Psoas muscle (tissue), 8 donors: Measurements from ENCODE around the gene ODC1. TPM values are rescaled to one million over a fixed set of nuclear protein-coding genes. Genes with fewer than 3 reads are reported as not detected.

Experiments used
- ATAC-seq, 4 donors: fragments of 200-7000 bp; cut with Tn5 transposase; one replicate each; pipeline ENCODE4 v1.9.1; 2020; ENCODE audit warnings: moderate library complexity in 3 of 4, mild to moderate bottlenecking in 2 of 4
- DNase-seq, 2 donors: peaks; one replicate each; pipeline ENCODE4 v3.0.0-alpha.2; 2020
- H3K27ac ChIP-seq: fragments of 200-600 bp; one replicate; pipeline ENCODE4 v1.8.0; 2022
- H3K27me3 ChIP-seq, 3 donors: fragments of 200-600 bp in 1 of 3; one replicate each; pipeline versions ENCODE4 v1.6.1 to v1.8.0; 2013 to 2022; ENCODE audit warnings: low read length in 2 of 3, mild to moderate bottlenecking in 2 of 3, moderate library complexity in 1 of 3; ENCODE audit not compliant: insufficient read depth in 3 of 3
- H3K36me3 ChIP-seq, 2 donors: fragments of 200-600 bp in 1 of 2; one replicate each; pipeline versions ENCODE4 v1.6.1 to v1.8.0; 2013 to 2022; ENCODE audit warnings: low read depth in 1 of 2, mild to moderate bottlenecking in 1 of 2, moderate library complexity in 1 of 2; ENCODE audit not compliant: insufficient read depth in 1 of 2
- H3K4me1 ChIP-seq: fragments of 200-600 bp; one replicate; pipeline ENCODE4 v1.8.0; 2022
- H3K4me3 ChIP-seq: fragments of 200-600 bp; one replicate; pipeline ENCODE4 v1.8.0; 2022; ENCODE audit warnings: mild to moderate bottlenecking
- H3K9me3 ChIP-seq: fragments of 200-600 bp; one replicate; pipeline ENCODE4 v1.8.0; 2022
- CTCF ChIP-seq: fragments of 200-600 bp; IDR thresholded peaks from one replicate; pipeline ENCODE4 v1.8.0; 2022; ENCODE audit warnings: antibody characterized with exemption
- WGBS, 3 donors: extraction: QIAGEN DNeasy Blood & Tissue Kit; methylation state at CpG; one replicate each; pipeline versions ENCODE4 v1.1.6 to v1.1.7; 2013; 5-methylcytosine and 5-hydroxymethylcytosine counted together
- intact Hi-C, 2 donors: fragments of 100-400 bp; cut with DNase I; formaldehyde crosslinking; loops; one replicate each; pipeline versions ENCODE4 v1.11.0 to v1.14.2; 2022
- polyA plus RNA-seq, 3 donors: library from polyadenylated mRNA; stranded (reverse); fragments of 200-250 nt; gene quantifications; one replicate each; pipeline ENCODE4 v1.2.3, GENCODE V29; 2013
- total RNA-seq, 4 donors: library from RNA; stranded (reverse); fragmentation: NEBNext Ultra II Directional in 2 of 4; extraction: Animal tissue kit (Norgen Biotek cat#: 25700) in 2 of 4; gene quantifications; one replicate each; pipeline versions ENCODE4 v1.2.1 to v1.2.4, GENCODE V29; 2021 to 2023
- donor health status: healthy with polysubstance abuse.
- donor health status: DM: no; HTN: no; CAD: no; lungs with moderate emphysema.
- donor health status: Bipolar disorder and iron deficiency.
- donor health status: healthy.
- donor health status: DM: yes; HTN: yes; CAD: no.
- donor health status: DM: no; HTN: no; CAD: no.
- donor health status: DM: no; HTN: no; CAD: no.
- donor health status: DM: yes; HTN: yes; CAD: no.

Gene ODC1
- total and polyA plus RNA-seq, 7 donors: 56.8 to 226 (median 106) TPM

GRCh38 chr2:10439185-10439879 lies 8.8 kb downstream of the ODC1 start:
- WGBS, 3 donors: 59 to 62% (median 59%) methylated on average over 11 of the region's 11 CpGs
- Histone ChIP-seq H3K4me1 (no peaks in the 10 kb centered on the region), H3K36me3 (peaks cover 3 to 53% of the 10 kb centered on the region in 2 donors), H3K27ac (peak overlapping the region; percentile 39), H3K27me3 (no peaks in the 10 kb centered on the region), H3K9me3 (no peaks in the 10 kb centered on the region), H3K4me3 (no peak overlapping the region)
- intact Hi-C loops: loop anchor here (5.0 to 10.0 kb wide), 2 partner anchors 367 to 455 kb away; no protein-coding TSS in a partner anchor
- DNase-seq: no peak
- ATAC-seq: peak in 2 of 4 donors; percentile 11 to 18
- TF ChIP-seq CTCF: no peak

- Histone ChIP-seq H3K4me3 (no peak overlapping the region), H3K4me1 (no peaks in the 10 kb centered on the region), H3K27ac (peak overlapping the region; percentile 39), H3K36me3 (peaks cover 2 to 46% of the 10 kb centered on the region in 2 donors), H3K9me3 (no peaks in the 10 kb centered on the region), H3K27me3 (no peaks in the 10 kb centered on the region)
- 49 to 68% (median 53%) methylated on average over 14 of the region's 14 CpGs for WGBS, 3 donors
- intact Hi-C loops: loop anchor here (5.0 to 10.0 kb wide), 2 partner anchors 366 to 454 kb away; no protein-coding TSS in a partner anchor
- no peak for TF ChIP-seq CTCF
- DNase-seq (peak in 1 of 2 donors; percentile 71), ATAC-seq (peak; percentile 57 to 76 (median 69))
These were observed 9.4 kb downstream of the ODC1 start for GRCh38 chr2:10438688-10439087.

GRCh38 chr2:10437806-10438205 lies 10.3 kb downstream of the ODC1 start:
- Histone ChIP-seq H3K27ac (no peak overlapping the region), H3K4me1 (no peaks in the 10 kb centered on the region), H3K4me3 (no peak overlapping the region), H3K36me3 (peaks cover 2 to 38% of the 10 kb centered on the region in 2 donors), H3K9me3 (no peaks in the 10 kb centered on the region), H3K27me3 (no peaks in the 10 kb centered on the region)
- ATAC-seq: no peak
- no peak for TF ChIP-seq CTCF
- DNase-seq: peak in 1 of 2 donors; percentile 24
- intact Hi-C loops: loop anchor here (5.0 to 10.0 kb wide), 2 partner anchors 366 to 453 kb away; no protein-coding TSS in a partner anchor
- 83 to 86% (median 84%) methylated on average over 9 of the region's 9 CpGs for WGBS, 3 donors

GRCh38 chr2:10436583-10437110 lies 11.5 kb downstream of the ODC1 start:
- Histone ChIP-seq H3K27me3 (peaks cover 0 to 9% (median 3%) of the 10 kb centered on the region in 3 donors), H3K27ac (no peak overlapping the region), H3K4me1 (no peaks in the 10 kb centered on the region), H3K9me3 (no peaks in the 10 kb centered on the region), H3K4me3 (no peak overlapping the region), H3K36me3 (peaks cover 0 to 26% of the 10 kb centered on the region in 2 donors)
- peak in 1 of 2 donors; percentile 34 for DNase-seq
- ATAC-seq: no peak
- intact Hi-C loops: loop anchor here (5.0 to 10.0 kb wide), 2 partner anchors 364 to 452 kb away; no protein-coding TSS in a partner anchor
- 70 to 74% (median 72%) methylated on average over 12 to 13 of the region's 13 CpGs for WGBS, 3 donors
- TF ChIP-seq CTCF: no peak
